ENCODE data around the gene DYNC1H1. TPM values are rescaled to one million over a fixed set of nuclear protein-coding genes. Genes with fewer than 3 reads are reported as not detected.
A peak's percentile ranks its signal among the peaks of the same experiment; 100 is the strongest.

Gene DYNC1H1
- total and polyA plus RNA-seq, 2 of the 13 experiments (the other 11 are each of a cell fraction or from before 2014, with no cell fraction given): 74.4 to 239 TPM

- TF ChIP-seq ZNF576 (CRISPR knock-in tag; IDR thresholded peaks at IDR 0.05) (no peak), ARNT2 (CRISPR knock-in tag; IDR thresholded peaks at IDR 0.05; ENCODE audit: low read depth) (no peak), KMT2A (CRISPR knock-in tag; IDR thresholded peaks at IDR 0.05) (no peak), CSRNP1 (CRISPR knock-in tag; IDR thresholded peaks at IDR 0.05) (no peak), CREB1 (IDR thresholded peaks at IDR 0.05) (no peak), CREB1 (CRISPR knock-in tag; IDR thresholded peaks at IDR 0.05) (no peak), SALL1 (CRISPR knock-in tag; IDR thresholded peaks at IDR 0.05) (peak; percentile 36; the same call in 1 of the 2 replicates), ZNF451 (CRISPR knock-in tag; IDR thresholded peaks at IDR 0.05) (0 out of 2 replicates have a peak, but pooled peaks have one; percentile 46), ZNF432 (CRISPR knock-in tag; IDR thresholded peaks at IDR 0.05; ENCODE audit: borderline replicate concordance) (no peak), LCORL (IDR thresholded peaks at IDR 0.05) (no peak), LCORL (CRISPR knock-in tag; IDR thresholded peaks at IDR 0.05) (no peak; the same call in 1 of the 2 replicates), ZNF230 (CRISPR knock-in tag; IDR thresholded peaks at IDR 0.05) (no peak), ZNF737 (CRISPR knock-in tag; IDR thresholded peaks at IDR 0.05; ENCODE audit: borderline replicate concordance) (no peak), ZMAT5 (CRISPR knock-in tag; IDR thresholded peaks at IDR 0.05; ENCODE audit: borderline replicate concordance, low read depth) (no peak), ZSCAN29 (CRISPR knock-in tag; conservative IDR thresholded peaks at IDR 0.05) (no peak), TFDP2 (CRISPR knock-in tag; IDR thresholded peaks at IDR 0.05) (peak; percentile 75), RARA (CRISPR knock-in tag; IDR thresholded peaks at IDR 0.05) (0 out of 2 replicates have a peak, but pooled peaks have one; percentile 5), IKZF1 (IDR thresholded peaks at IDR 0.05) (no peak), ZBTB43 (CRISPR knock-in tag; conservative IDR thresholded peaks at IDR 0.05) (no peak), ZNF275 (CRISPR knock-in tag; IDR thresholded peaks at IDR 0.05; ENCODE audit: borderline replicate concordance) (no peak), ATAD3A (CRISPR knock-in tag; IDR thresholded peaks at IDR 0.05) (no peak), NFYB (CRISPR knock-in tag; IDR thresholded peaks at IDR 0.05) (no peak), KAT8 (CRISPR knock-in tag; IDR thresholded peaks at IDR 0.05) (peak; percentile 63; the same call in 1 of the 2 replicates), ATF4 (CRISPR knock-in tag; IDR thresholded peaks at IDR 0.05) (no peak), POLR2AphosphoS2 (IDR thresholded peaks at IDR 0.05; ENCODE audit: low read depth, low read length) (no peak)
These were observed 3.2 kb upstream of the DYNC1H1 start (continued) for GRCh38 chr14:101961011-101961721.
